ENCODE results near the gene ZIC2.

GRCh38 chr13:99961636-99962035, 19.9 kb upstream of the ZIC2 start:
- TF ChIP-seq CTCF (IDR thresholded peaks at IDR 0.05; ENCODE audit: low read depth, low read length), result no peak
- TF ChIP-seq EZH2phosphoT487 (IDR thresholded peaks at IDR 0.05; ENCODE audit: low read depth), result no peak

Data from OCI-LY3 (cell line).